Lung (tissue), 12 donors: Measurements from ENCODE around the gene CTU2. TPM values are rescaled to one million over a fixed set of nuclear protein-coding genes. Genes with fewer than 3 reads are reported as not detected.
A peak's percentile ranks its signal among the peaks of the same experiment; 100 is the strongest.

ENCODE experiments used
- ATAC-seq: fragments of 200-7000 bp; cut with Tn5 transposase; one replicate; pipeline ENCODE4 v1.9.1; 2020; ENCODE audit warnings: moderate number of reproducible peaks; ENCODE audit not compliant: insufficient read depth, low FRiP score
- DNase-seq, 3 donors: peaks; one replicate each; pipeline ENCODE4 v3.0.0-alpha.2; 2013 to 2017
- H3K27ac ChIP-seq, 2 donors: one replicate each; pipeline ENCODE4 v1.5.1; 2013; ENCODE audit warnings: mild to moderate bottlenecking in 2 of 2, moderate library complexity in 2 of 2, control low read depth in 1 of 2, inconsistent platforms in 1 of 2, low read depth in 1 of 2, low read length in 1 of 2
- H3K27me3 ChIP-seq, 3 donors: one replicate each; pipeline ENCODE4 v1.5.1; 2013; ENCODE audit warnings: low read length in 2 of 3; ENCODE audit not compliant: control insufficient read depth in 3 of 3, insufficient read depth in 3 of 3
- H3K36me3 ChIP-seq, 4 donors: one replicate each; pipeline ENCODE4 v1.5.1; 2013; ENCODE audit warnings: low read length in 4 of 4, mild to moderate bottlenecking in 1 of 4, moderate library complexity in 1 of 4; ENCODE audit not compliant: control insufficient read depth in 4 of 4, insufficient read depth in 4 of 4
- H3K4me1 ChIP-seq, 5 donors: one replicate each; pipeline ENCODE4 v1.5.1; 2013; ENCODE audit warnings: low read length in 5 of 5, mild to moderate bottlenecking in 2 of 5, moderate library complexity in 1 of 5; ENCODE audit not compliant: control insufficient read depth in 5 of 5, insufficient read depth in 5 of 5
- H3K4me3 ChIP-seq: one replicate; pipeline ENCODE4 v1.5.1; 2013; ENCODE audit warnings: mild to moderate bottlenecking, control low read depth, moderate library complexity
- H3K9ac ChIP-seq, 2 donors: one replicate each; pipeline ENCODE4 v1.5.1; 2013; ENCODE audit warnings: low read length in 2 of 2, control low read depth in 1 of 2; ENCODE audit not compliant: insufficient read depth in 1 of 2
- H3K9me3 ChIP-seq, 4 donors: one replicate each; pipeline ENCODE4 v1.5.1; 2013; ENCODE audit warnings: low read length in 3 of 4, mild to moderate bottlenecking in 1 of 4, moderate library complexity in 1 of 4; ENCODE audit not compliant: control insufficient read depth in 4 of 4, insufficient read depth in 3 of 4
- CTCF ChIP-seq: IDR thresholded peaks from 2 replicates; pipeline ENCODE4 v1.5.1; 2012; ENCODE audit warnings: mild to moderate bottlenecking; ENCODE audit errors: control extremely low read depth, extremely low read depth
- whole genome bisulfite sequencing, 2 donors: extraction: QIAGEN DNeasy Blood & Tissue Kit; methylation state at CpG; one replicate each; pipeline ENCODE4 v1.1.7; 2013; 5-methylcytosine and 5-hydroxymethylcytosine counted together
- polyA plus RNA-seq, 2 donors: library from polyadenylated mRNA; stranded (reverse); fragments of 200-250 nt; gene quantifications; one replicate each; pipeline ENCODE4 v1.2.1, GENCODE V29; 2013
- total RNA-seq, 2 donors: library from RNA; depleted of rRNA in 1 of 2; stranded (reverse); fragments of >200 nt in 1 of 2; gene quantifications; one replicate each; pipeline ENCODE4 v1.2.1, GENCODE V29; 2014 to 2021
- donor health status: control.
- donor health status: control.
- donor health status: Bipolar disorder and iron deficiency.
- donor health status: healthy.
- donor health status: DM: yes; HTN: yes; CAD: no.

The CTU2 gene
- total and polyA plus RNA-seq, 4 donors = 5.7 to 23.4 (median 18.3) TPM

DNA sequence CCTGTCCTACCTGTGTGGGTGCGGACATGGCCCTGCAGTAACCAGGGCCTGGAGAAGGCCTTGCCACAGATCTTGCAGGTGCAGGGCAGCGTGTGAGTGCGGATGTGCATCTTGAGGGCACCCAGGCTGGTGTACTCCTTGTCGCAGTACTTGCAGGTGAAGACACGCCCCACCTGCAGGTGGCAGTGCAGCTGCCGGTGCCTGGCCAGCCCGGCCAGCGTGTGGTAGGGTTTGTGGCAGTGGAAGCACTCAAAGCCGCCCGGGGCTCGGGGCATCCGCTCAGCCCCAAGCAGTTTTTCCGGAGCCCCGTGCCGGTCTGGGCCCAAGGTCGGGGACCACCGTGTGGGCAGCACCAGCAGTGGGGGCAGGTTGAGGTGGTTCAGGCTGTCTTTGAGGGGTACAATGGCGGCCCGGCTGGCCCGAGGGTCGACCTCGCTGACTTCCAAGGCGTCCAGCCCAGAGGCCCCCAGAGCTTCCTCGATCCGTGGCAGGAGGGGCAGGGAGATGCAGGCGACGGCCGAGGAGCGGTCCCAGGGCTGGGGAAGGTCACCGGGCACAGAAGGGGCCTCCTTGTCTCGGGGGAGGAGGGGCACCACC, 25.1 kb upstream of the CTU2 start:
- TF ChIP-seq CTCF = no peak
- no peak overlapping the region for H3K27ac ChIP-seq
- DNase-seq (no peak), ATAC-seq (no peak)
- no peaks in the 10 kb centered on the region for H3K36me3 ChIP-seq
- no peaks in the 10 kb centered on the region for H3K9me3 ChIP-seq
- 48 to 64% methylated on average over 30 to 31 of the region's 31 CpGs for WGBS, 2 donors
- peaks cover 0 to 33% (median 19%) of the 10 kb centered on the region in 3 donors for H3K27me3 ChIP-seq
- H3K4me1 ChIP-seq = peaks cover 0 to 4% (median 0%) of the 10 kb centered on the region in 5 donors
- H3K9ac ChIP-seq = no peak overlapping the region
- no peak overlapping the region for H3K4me3 ChIP-seq

- Histone ChIP-seq H3K27ac (peak overlapping the region in 1 of 2 donors; percentile 60), H3K4me1 (peaks cover 0 to 9% (median 0%) of the 10 kb centered on the region in 5 donors)
- 23 to 33% methylated on average over 21 of the region's 21 CpGs for WGBS, 2 donors
These were observed 24.4 kb upstream of the CTU2 start for GRCh38 chr16:88681709-88682451.

GRCh38 chr16:88684569-88685155, 21.6 kb upstream of the CTU2 start:
- no peak overlapping the region for H3K9ac ChIP-seq

More at GRCh38 chr16:88681709-88682451, 24.4 kb upstream of the CTU2 start:
- DNase-seq = peak in 1 of 3 donors; percentile 20
- Histone ChIP-seq H3K27me3 (peaks cover 0 to 37% (median 23%) of the 10 kb centered on the region in 3 donors), H3K9me3 (no peaks in the 10 kb centered on the region), H3K9ac (no peak overlapping the region), H3K4me3 (no peak overlapping the region), H3K36me3 (no peaks in the 10 kb centered on the region)
- TF ChIP-seq CTCF = no peak
- no peak for ATAC-seq

More at GRCh38 chr16:88684569-88685155, 21.6 kb upstream of the CTU2 start:
- Histone ChIP-seq H3K9me3 (no peaks in the 10 kb centered on the region), H3K4me3 (no peak overlapping the region), H3K4me1 (peaks cover 0 to 10% (median 0%) of the 10 kb centered on the region in 5 donors), H3K36me3 (no peaks in the 10 kb centered on the region), H3K27ac (no peak overlapping the region), H3K27me3 (peaks cover 0 to 52% (median 37%) of the 10 kb centered on the region in 3 donors)
- DNase-seq = no peak
- 68 to 70% methylated on average over 15 of the region's 15 CpGs for WGBS, 2 donors
- ATAC-seq = no peak
- no peak for TF ChIP-seq CTCF
